OCI-LY7 (cell line): Measurements from ENCODE around the gene KRT83. TPM values are rescaled to one million over a fixed set of nuclear protein-coding genes. Genes with fewer than 3 reads are reported as not detected.

ENCODE experiments used
- BruUV-seq: library from RNA; stranded (reverse); fragments of 400-500 nt; replicated peaks from 2 replicates; lab custom pipeline; 2021; lab: Mats Ljungman, UMichigan
- CTCF ChIA-PET: fragments of 300-600 bp; sonication (Branson Sonifier 250); formaldehyde crosslinking; loops from one replicate; lab custom pipeline; 2022; ENCODE audit warnings: antibody characterized with exemption; ENCODE audit not compliant: unreplicated experiment; lab: Charles Lee
- POLR2A ChIA-PET: fragments of 300-600 bp; sonication (Branson Sonifier 250); formaldehyde crosslinking; loops from one replicate; lab custom pipeline; 2022; ENCODE audit warnings: antibody characterized with exemption; lab: Charles Lee
- DNase-seq: peaks from one replicate; pipeline ENCODE4 v3.0.0-alpha.2; 2015; ENCODE audit warnings: low spot score
- H2AFZ ChIP-seq: fragments of 200-600 bp; sonication (generic), shearing (Covaris generic); 2 replicates; pipeline ENCODE4 v1.6.1; 2014; ENCODE audit warnings: mild to moderate bottlenecking, antibody characterized with exemption, low read length, moderate library complexity
- H3K27ac ChIP-seq: fragments of 200-600 bp; sonication (generic); 2 replicates; pipeline ENCODE4 v1.5.1; 2014; ENCODE audit warnings: mixed run types, low read depth, mild to moderate bottlenecking, moderate library complexity, low read length, inconsistent platforms; ENCODE audit not compliant: poor library complexity, severe bottlenecking
- H3K36me3 ChIP-seq: fragments of 200-600 bp; sonication (generic); 2 replicates; pipeline ENCODE4 v1.6.1; 2014; ENCODE audit warnings: mild to moderate bottlenecking, antibody characterized with exemption, low read length, moderate library complexity, mixed read lengths; ENCODE audit not compliant: insufficient read depth
- H3K4me1 ChIP-seq: fragments of 200-600 bp; sonication (generic); 2 replicates; pipeline ENCODE4 v1.5.1; 2014; ENCODE audit warnings: mild to moderate bottlenecking, low read length; ENCODE audit not compliant: insufficient read depth, poor library complexity, severe bottlenecking
- H3K4me2 ChIP-seq: fragments of 200-600 bp; sonication (generic); 2 replicates; pipeline ENCODE4 v1.6.1; 2014; ENCODE audit warnings: mild to moderate bottlenecking, low read length
- H3K4me3 ChIP-seq: fragments of 200-600 bp; sonication (generic); 2 replicates; pipeline ENCODE4 v1.5.1; 2014; ENCODE audit warnings: mild to moderate bottlenecking, low read depth, low read length; ENCODE audit not compliant: poor library complexity, severe bottlenecking
- H3K79me2 ChIP-seq: fragments of 200-600 bp; sonication (generic); 2 replicates; pipeline ENCODE4 v1.6.1; 2016; ENCODE audit warnings: low read depth, mild to moderate bottlenecking, low read length, moderate library complexity, mixed read lengths; ENCODE audit not compliant: insufficient read depth
- H3K9me2 ChIP-seq: fragments of 200-600 bp; sonication (generic); 2 replicates; pipeline ENCODE4 v1.6.1; 2016; ENCODE audit warnings: mild to moderate bottlenecking, low read length, mixed read lengths; ENCODE audit not compliant: insufficient read depth
- H3K9me3 ChIP-seq: fragments of 200-600 bp; sonication (generic); 2 replicates; pipeline ENCODE4 v1.6.1; 2014; ENCODE audit warnings: mild to moderate bottlenecking, mixed run types, low read length, mixed read lengths
- H4K20me1 ChIP-seq: fragments of 200-600 bp; sonication (generic); 2 replicates; pipeline ENCODE4 v1.6.1; 2014; ENCODE audit warnings: mild to moderate bottlenecking, antibody characterized with exemption, low read length, moderate library complexity, mixed read lengths; ENCODE audit not compliant: insufficient read depth
- CTCF ChIP-seq: fragments of 200-600 bp; sonication (generic); conservative IDR thresholded peaks from 2 replicates; pipeline ENCODE4 v1.5.1; 2014; ENCODE audit warnings: mild to moderate bottlenecking, antibody characterized with exemption, low read length, moderate library complexity, mixed read lengths
- EZH2phosphoT487 ChIP-seq: fragments of 200-600 bp; sonication (generic); IDR thresholded peaks from 2 replicates; pipeline ENCODE4 v1.6.1; 2018; ENCODE audit warnings: low read depth, borderline replicate concordance, mild to moderate bottlenecking, mixed run types, antibody characterized with exemption, low read length, moderate library complexity, mixed read lengths
- intact Hi-C: fragments of 100-400 bp; cut with micrococcal nuclease; formaldehyde crosslinking; loops from one replicate; pipeline ENCODE4 v1.10.0; 2022; ENCODE audit not compliant: unreplicated experiment
- total RNA-seq, 2 experiments: library from RNA; depleted of rRNA in 1 of 2; stranded (reverse); fragments of >200 nt in 1 of 2; shearing (Covaris generic) in 1 of 2; gene quantifications; 2 replicates each; pipeline ENCODE4 v1.2.3, GENCODE V29; 2014 to 2022

KRT83 gene
- total RNA-seq, 2 experiments from 2014 or later = not detected

GRCh38 chr12:52321418-52321817, 220 bp upstream of the KRT83 start:
- Histone ChIP-seq H3K4me2 (no peak overlapping the region), H3K27ac (no peak overlapping the region), H3K36me3 (no peaks in the 10 kb centered on the region), H4K20me1 (no peaks in the 10 kb centered on the region), H3K4me3 (no peak overlapping the region), H3K79me2 (no peaks in the 10 kb centered on the region), H3K9me3 (no peaks in the 10 kb centered on the region), H3K4me1 (no peaks in the 10 kb centered on the region), H3K9me2 (no peaks in the 10 kb centered on the region), H2AFZ (no peak overlapping the region)
- POLR2A ChIA-PET = no interaction called here
- intact Hi-C loops = no loop called here
- BruUV-seq = no TSS peak
- TF ChIP-seq CTCF (no peak), EZH2phosphoT487 (no peak)
- DNase-seq = no peak
- CTCF ChIA-PET = no interaction called here

GRCh38 chr12:52319097-52319496, 2.1 kb downstream of the KRT83 start:
- peak; percentile 14 for DNase-seq
- no peaks in the 10 kb centered on the region for H3K4me1 ChIP-seq
- no peaks in the 10 kb centered on the region for H3K36me3 ChIP-seq
- ChIA-PET POLR2A (no interaction called here), CTCF (interaction anchor here (0.6 to 1.1 kb wide), 2 partner anchors 94 to 920 kb away, joined by 3 read pairs; no protein-coding TSS in a partner anchor)
- intact Hi-C loops = no loop called here
- no peaks in the 10 kb centered on the region for H3K79me2 ChIP-seq
- no peak overlapping the region for H3K27ac ChIP-seq
- no peak for TF ChIP-seq CTCF
- TF ChIP-seq EZH2phosphoT487 = no peak
- H3K4me2 ChIP-seq = no peak overlapping the region
- no peaks in the 10 kb centered on the region for H3K9me2 ChIP-seq
- no peaks in the 10 kb centered on the region for H4K20me1 ChIP-seq
- no peak overlapping the region for H2AFZ ChIP-seq
- H3K4me3 ChIP-seq = no peak overlapping the region
- no TSS peak for BruUV-seq
- H3K9me3 ChIP-seq = no peaks in the 10 kb centered on the region

DNA sequence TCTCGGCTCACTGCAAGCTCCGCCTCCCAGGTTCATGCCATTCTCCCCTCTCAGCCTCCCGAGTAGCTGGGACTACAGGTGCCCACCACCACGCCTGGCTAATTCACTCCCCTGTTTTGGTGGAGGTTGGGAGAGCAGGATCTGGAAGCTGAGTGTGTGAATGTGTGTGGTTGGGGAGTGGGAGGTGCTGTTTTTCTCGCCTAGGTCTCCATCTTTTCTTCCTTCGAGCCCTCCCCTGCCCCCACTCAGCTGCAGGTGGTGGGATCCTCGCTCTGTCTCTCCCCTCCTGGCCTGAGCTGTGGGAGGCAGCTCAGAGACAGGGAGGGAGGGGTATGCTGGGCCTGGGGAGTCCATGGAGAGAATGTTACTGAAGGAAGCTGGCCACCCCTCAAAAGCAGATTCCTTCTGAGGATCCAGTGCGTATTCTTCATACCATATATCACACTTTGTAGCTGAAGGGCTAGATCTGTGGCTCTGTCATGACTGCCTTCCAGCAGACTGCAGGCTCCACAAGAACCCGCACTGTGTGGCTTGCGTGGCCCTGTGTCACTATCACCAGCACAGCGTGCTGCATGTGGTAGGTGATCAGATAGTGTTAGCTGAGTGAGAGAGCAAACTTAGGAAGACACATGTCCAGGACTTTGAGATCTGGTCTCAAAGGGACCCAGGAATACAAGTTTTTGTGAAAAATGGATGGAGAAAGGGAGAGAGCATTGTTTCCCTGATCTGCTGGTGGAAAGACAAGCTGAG, 2.8 kb downstream of the KRT83 start:
- no peaks in the 10 kb centered on the region for H4K20me1 ChIP-seq
- no peaks in the 10 kb centered on the region for H3K4me1 ChIP-seq
- POLR2A ChIA-PET = no interaction called here
- BruUV-seq = no TSS peak
- H3K36me3 ChIP-seq = no peaks in the 10 kb centered on the region
- no peak for DNase-seq
- no peaks in the 10 kb centered on the region for H3K9me2 ChIP-seq
- TF ChIP-seq CTCF = no peak
- TF ChIP-seq EZH2phosphoT487 = no peak
- H3K9me3 ChIP-seq = no peaks in the 10 kb centered on the region
- H3K27ac ChIP-seq = no peak overlapping the region
- CTCF ChIA-PET = interaction anchor here (1.1 kb wide), 1 partner anchor 93 kb away, joined by 3 read pairs; no protein-coding TSS in a partner anchor
- no peak overlapping the region for H3K4me2 ChIP-seq
- no peaks in the 10 kb centered on the region for H3K79me2 ChIP-seq
- intact Hi-C loops = no loop called here
- no peak overlapping the region for H2AFZ ChIP-seq
- no peak overlapping the region for H3K4me3 ChIP-seq
